Activated CD4-positive, CD25-positive, alpha-beta regulatory T cell (primary cell): ENCODE results near the gene CAPG.

Source experiments
- DNase-seq, 4 experiments: peaks; one replicate each; lab custom pipeline; 2025; lab: John Stamatoyannopoulos, UW

Gene CAPG

DNA sequence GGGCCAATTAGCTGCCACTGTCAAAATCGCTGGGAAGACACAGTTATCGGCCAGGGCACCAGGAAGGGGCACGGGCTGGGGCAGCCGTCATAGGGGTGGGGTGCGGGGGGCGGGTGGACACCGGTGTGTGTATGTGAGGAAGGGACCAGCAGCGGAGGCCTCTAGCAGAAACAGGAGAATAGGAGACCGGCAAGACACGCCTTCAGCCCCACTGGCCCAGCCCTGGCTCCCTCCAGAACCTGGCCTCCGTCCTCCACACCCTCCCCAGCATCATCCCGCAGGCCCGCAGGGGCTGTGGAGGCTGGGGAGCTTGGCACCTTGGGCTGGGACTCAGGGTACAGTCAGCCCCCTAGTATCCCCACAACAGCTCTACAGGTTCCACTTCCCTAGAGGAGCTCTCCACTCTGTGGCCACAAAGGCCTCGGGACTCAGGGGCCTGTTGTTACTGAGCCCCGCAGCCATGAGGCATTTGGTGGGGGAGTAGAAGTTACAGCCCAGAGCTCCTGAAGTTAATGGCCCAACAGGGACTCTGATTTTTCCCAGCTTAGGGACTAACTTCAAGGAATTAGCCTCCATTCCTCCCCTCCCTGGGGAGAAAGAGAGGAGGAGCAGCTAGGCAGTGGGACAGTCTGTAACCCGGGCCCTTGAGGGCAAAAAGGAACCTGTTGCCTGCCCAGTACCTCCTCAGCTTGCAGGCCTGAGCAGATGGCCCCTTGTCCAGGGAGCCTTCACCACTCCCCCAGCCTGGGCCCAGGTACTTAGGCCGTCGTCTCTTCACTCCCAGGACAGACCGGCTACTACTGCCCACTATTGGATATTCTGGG, 28.2 kb upstream of the CAPG start:
- no peak for DNase-seq

DNA sequence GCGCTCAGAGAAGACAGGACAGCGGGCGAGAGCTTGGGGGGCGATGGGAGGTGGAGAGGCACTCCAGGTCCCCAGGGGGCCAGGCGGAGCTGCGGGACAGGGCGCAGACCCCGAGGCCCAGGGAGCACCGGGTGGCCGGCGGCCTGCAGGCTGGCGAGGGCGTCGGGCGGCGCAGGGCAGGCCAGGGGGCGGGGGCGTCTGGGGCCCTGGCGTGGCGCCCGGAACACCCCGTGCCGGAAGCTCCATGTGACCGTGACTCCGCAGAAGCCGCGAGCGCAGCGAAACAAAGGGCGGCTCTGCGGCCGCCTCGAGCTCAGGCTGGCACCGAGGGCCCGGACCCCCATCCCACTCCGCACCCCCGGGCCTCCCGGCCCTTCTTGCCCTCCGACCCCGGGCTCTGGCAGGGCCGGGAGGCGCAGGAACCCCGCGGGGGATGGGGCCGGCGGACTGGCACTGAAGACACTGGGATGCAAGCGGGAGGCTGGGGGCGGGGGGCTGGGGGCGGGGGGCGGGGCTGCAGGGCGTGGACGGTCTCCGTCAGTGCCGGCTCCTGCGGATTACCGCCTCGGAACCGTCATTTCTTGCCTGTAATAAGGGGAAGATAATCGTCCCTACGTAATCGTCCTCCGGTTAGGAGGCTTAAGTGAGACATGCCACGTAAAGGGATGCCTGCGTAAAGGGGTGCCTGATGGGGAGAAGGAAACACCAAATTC, 27.5 kb upstream of the CAPG start:
- peak; percentile 63 to 68 (median 64) for DNase-seq

DNA sequence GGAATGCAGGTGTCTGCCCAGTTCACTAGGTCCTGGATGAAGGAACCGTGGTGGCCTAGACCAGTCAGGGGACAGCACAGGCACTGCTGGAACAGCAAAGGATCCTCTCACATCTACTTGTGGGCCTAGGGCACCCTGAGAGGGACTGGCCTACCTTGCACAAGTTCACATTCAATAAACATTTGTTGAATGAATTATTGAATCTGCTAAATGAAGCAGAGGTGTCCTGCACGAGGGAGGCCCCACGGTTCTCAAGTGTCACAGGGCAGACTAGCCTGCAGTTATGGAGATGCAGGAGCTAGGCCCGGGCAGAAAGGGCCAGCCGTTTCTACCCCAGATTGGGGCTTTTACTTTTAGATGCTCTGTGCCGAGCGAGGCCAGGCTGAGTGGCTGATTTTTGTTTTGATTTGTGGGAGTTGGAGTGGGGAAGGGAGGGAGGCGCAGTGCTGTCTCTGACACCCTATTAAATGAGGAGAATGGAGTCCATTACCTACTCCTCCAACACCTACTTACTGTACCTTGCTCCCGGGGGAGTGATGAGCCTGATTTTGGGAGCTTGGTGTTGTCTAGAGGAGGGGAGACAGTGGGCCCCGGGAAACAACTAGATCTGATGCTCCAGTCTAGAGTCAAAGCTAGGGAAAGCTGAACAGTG, 26.8 kb upstream of the CAPG start:
- DNase-seq, result no peak

DNA sequence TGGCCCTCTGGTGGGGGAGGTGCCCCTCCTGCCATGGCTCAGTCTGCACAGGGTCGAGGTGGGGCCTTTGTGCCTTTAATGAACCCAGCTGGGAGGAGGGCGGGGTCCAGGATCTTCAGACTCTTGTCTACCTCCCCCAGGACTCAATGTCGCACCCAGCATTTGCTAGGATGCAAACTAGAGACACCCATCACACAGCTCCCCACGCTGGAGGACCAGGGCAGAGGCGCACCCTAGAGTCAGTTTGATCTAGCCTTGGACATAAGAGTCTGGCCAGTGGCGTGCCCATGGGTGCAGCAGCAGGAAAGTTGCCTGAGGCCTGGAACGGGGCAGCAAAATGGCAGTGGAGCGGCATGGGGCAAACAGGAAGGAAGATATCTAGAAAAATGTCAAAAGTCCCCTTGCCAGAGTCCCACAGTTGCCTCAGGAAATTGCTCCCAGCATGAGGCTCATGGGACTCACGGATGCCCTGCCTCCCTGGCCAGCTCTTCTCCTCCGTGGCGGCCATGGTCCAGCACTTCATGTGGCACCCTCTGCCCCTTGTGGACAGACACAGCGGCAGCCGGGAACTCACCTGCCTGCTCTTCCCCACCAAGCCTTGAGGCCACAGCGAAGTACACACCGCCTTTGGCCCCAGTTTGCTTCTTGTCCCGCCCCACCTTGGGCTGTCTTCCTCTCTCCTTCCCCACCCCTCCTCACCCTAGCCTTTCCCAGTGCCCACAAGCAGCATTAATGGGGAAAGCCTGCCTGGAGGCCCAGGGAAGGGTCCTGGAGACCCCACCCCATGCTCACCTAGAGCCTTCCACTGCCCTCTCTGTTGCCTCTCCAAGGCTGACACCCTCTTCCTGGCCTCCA, 26.0 kb upstream of the CAPG start:
- DNase-seq, result no peak

DNA sequence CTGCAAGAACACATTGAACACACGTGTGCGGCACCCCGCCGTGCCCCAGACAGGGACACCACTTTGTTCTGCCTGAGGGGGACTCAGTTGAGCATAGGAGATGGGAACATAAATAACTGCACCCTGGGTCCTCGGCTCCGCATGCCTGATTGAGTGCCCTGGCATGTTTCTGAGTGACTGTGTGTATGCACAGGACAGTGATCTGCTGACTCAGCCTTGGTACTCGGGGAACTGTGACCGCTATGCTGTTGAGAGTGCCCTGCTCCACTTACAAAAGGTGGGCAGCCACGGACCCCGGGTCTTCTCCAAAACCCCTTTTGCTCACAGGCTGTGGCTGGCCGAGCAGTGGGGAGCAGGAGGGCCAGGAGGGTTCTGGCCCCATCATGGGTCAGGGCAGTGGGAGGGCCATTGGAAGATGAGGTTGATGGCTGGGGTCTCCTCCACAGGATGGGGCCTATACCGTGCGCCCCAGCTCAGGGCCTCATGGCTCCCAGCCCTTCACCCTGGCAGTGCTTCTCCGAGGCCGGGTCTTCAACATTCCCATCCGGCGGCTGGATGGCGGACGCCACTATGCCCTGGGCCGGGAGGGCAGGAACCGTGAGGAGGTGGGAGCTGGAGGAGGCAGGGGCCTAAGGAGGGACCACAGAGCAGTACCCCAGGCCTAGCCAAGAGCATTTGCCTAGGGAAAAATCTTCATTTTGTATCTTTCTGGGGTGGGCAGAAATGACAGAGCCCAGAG, 25.2 kb upstream of the CAPG start:
- no peak for DNase-seq

GRCh38 chr2:85434696-85435095, 24.5 kb upstream of the CAPG start:
- DNase-seq, result no peak

DNA sequence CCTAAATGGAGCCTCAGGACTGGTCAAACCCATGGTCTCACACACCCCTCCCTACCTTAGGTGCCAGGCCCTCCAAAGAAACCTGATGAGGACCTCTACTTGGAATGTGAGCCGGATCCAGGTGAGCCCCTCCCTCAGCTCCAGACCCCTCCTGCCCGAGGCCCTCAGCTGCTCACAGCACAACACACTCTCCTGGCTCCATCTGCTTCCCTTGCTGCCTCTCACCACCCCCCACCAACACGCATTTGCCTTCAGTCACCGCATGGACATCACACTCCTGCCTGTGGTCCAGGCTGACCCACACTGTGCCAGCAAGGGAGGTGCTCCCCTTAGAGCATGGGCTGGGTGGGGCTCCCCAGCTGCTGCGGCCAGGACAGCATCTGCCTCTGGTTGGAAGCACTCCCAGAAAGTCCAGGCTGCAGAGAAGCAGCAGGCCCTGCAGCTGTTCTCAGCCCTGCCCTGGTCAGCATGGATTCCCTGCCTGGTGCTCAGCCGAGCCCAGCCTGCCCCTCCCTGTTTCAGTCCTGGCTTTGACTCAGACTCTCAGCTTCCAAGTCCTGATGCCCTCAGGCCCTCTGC, 23.4 kb upstream of the CAPG start:
- DNase-seq, result no peak

GRCh38 chr2:85431570-85432205, 21.5 kb upstream of the CAPG start:
- DNase-seq, result no peak

DNA sequence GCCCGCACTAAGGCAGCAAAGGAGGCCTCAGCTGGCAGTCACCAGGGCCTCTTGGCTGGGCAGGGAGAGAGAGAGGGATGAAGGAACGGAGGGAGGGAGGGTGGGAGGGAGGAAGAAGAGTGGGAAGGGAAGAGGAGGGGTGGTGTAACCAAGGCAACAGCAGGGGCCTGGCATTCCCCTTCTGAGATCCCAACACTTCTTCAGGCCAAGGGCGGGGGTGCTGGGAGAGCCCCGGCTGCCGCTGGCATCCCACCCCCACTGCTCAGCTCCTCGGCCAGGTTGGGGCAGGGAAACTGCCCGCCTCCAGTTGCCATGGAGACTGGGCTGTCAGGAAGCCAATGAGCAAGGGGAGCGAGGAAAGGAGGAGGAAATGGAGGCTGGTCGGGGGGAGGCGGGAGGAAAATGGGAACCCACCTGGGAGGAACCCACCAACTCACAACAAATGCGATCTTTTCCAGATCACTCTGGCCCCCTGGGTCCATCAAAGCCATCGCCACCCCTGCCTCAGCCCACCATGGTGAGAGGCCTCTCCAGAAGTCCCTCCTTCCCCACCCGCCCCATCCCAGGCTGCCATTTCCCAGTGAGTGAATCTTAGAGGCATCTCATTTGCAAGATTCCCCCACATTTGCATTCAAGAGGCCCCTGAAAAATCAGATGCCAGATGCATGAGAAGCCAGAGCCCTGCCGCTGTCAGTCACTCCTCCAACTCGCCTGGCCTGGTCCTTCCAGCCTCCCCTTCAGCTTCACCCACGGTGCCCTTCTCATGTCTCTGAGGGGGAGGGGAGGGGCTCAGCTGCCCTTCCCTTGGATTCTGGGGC, 20.8 kb upstream of the CAPG start:
- no peak for DNase-seq

DNA sequence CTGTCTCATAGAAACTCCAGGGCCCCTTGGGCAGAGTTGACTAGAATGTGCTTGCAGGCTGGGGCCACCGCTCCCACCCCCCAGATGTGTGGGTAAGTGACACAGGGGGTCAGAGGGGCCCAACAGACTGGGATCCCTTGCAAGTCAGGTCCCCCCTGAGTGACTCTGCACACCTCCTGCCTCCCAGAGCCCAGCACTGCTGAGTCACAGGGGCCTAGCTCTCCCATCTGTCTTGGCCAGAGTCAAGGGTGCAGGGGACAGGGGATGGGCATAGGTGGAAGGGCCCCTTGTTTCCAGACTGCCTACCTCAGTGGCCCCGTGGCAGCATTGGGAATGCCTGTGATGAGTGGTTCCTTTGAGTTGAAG, 19.7 kb upstream of the CAPG start:
- no peak for DNase-seq

DNA sequence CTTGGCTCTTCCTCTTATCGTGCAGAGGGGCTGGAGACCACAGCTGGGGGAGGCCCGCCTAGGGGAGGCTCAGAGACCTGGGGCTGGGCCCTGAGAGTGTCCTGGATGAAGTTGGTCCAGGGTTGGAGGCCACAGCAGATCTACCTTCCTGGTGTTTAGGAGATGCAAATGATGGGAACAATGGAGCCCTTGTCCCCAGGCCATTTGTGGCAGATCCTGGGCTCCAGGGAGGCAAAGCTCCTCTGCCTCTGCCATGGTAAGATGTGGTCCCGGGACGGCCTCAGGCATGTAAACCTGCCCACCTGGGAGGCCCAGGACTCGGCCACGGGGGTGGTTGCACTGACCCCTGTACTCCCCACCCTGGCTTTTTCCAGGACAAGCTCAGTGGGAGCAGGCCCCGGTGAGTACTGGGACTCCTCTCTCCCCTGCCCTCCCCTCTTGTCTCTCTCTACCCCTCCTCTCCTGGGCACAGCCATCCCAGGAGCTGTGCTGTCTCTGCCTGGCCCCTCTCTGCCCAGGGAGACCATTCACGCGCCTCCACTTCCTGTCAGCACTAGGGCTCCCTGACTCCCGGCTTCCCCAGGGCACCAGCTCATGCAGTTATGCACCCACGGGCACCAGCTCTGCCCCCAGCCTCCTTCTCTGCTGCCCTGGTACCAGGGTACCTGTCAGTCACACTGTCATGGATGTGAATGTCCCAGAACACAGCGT, 19.2 kb upstream of the CAPG start:
- no peak for DNase-seq

- no peak for DNase-seq
Measured at GRCh38 chr2:85428343-85428881, 18.2 kb upstream of the CAPG start.

DNA sequence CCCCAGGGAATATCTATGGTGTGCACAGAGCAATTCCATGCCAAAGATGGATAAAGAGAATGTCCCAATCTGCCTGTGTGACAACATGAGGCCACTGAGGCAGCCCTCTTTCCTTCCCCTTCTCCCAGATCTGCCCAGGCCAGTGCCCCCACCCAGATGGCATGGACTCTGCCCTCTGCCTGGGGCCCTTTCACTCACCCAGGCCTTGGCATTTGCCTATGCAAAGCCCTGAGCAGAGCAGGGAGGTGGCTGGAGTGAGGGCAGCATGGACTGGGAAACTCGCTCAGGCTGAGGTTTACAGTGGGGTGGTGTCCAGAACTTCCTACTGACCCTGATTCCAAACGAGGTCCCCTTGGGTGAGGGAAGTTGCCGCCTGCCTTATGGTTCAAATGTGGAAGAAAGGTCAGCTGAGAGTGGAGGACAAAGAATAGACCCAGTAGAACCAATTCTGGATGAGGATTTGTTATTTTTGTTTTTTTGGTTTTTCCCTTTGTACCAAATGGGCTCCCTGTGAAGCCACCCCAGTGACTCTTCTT, 17.2 kb upstream of the CAPG start:
- no peak for DNase-seq

GRCh38 chr2:85425588-85425987, 15.4 kb upstream of the CAPG start:
- no peak for DNase-seq

- DNase-seq, result no peak
Measured at GRCh38 chr2:85423525-85423924, 13.4 kb upstream of the CAPG start.

DNA sequence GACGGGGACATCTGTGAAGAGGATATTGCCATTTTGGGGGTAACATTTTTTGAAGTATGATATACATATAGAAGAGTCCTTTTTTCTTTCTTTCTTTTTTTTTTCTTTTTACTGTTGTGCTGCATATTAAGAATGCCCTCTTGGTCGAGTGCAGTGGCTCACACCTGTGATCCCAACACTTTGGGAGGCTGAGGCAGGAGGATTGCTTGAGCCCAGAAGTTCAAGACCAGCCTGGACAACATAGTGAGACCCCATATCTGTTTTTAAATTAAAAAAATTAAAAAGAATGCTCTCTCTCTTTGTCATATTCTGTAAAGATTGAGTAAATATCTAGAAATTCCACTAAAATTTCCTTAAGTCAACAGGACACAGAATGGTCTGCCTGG, 11.9 kb upstream of the CAPG start:
- no peak for DNase-seq

DNA sequence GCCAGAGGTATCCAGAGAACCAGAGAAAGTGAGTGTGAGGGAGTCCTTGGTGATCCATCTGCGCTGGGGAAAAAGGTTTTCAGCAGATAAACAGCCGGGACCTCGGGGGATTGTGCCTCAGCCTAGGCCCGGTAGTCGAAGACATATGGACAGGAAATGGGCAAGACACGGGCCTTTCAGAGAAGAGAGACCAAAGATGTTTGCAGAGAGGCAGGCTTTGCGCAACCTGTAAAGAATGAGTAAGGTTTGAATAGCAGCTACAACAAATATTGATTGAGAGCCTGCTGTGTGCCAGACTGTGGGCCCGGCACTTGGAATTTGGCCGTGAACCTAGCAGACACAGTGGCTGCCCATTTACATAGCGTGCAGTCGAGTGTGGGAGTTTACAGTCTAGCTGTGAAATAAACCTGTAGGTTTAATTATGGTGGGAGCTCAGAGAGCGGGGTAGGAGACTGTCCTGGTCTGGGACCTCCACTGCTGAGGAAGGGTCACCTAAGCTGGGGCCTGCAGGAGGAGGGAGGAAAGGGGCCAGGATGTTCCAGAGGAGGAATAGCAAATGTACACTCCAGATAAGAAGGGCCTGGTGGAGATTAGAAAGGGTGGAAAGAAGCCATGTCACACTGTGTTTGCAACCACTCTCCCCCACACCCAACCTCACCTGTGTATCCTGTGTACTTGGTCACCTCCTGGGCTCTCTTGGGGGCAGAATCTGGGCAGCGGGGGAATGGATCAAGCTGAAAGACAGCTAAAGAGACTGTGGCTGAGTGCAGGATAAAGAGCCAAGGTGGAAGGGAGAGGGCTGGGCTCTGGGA, 11.3 kb upstream of the CAPG start:
- DNase-seq, result no peak
